ENCODE results near the gene BABAM1. TPM values are rescaled to one million over a fixed set of nuclear protein-coding genes. Genes with fewer than 3 reads are reported as not detected.

BABAM1 gene
- total and polyA plus RNA-seq, 9 of the 15 experiments (the other 6 are each of a cell fraction or from before 2014, with no cell fraction given): 14.7 to 160 (median 113) TPM

- no peak for TF ChIP-seq THRAP3 (IDR thresholded peaks at IDR 0.05; ENCODE audit: borderline replicate concordance)
- TF ChIP-seq RBM14 (IDR thresholded peaks at IDR 0.05; ENCODE audit: borderline replicate concordance, insufficient read depth, low read depth, low read length): 0 out of 2 replicates have a peak, but pooled peaks have one; percentile 58
- peak in 1 of 2 experiments; percentile 35; a peak in 1 of 4 replicates for TF ChIP-seq SIN3A (IDR thresholded peaks at IDR 0.05; ENCODE audit: borderline replicate concordance in 2 of 2, control insufficient read depth in 1 of 2, low read depth in 2 of 2, low read length in 2 of 2)
- no peak for TF ChIP-seq HNRNPK (IDR thresholded peaks at IDR 0.05; ENCODE audit: low read depth, low read length, poor library complexity, severe bottlenecking)
- TF ChIP-seq, protein P1, sequence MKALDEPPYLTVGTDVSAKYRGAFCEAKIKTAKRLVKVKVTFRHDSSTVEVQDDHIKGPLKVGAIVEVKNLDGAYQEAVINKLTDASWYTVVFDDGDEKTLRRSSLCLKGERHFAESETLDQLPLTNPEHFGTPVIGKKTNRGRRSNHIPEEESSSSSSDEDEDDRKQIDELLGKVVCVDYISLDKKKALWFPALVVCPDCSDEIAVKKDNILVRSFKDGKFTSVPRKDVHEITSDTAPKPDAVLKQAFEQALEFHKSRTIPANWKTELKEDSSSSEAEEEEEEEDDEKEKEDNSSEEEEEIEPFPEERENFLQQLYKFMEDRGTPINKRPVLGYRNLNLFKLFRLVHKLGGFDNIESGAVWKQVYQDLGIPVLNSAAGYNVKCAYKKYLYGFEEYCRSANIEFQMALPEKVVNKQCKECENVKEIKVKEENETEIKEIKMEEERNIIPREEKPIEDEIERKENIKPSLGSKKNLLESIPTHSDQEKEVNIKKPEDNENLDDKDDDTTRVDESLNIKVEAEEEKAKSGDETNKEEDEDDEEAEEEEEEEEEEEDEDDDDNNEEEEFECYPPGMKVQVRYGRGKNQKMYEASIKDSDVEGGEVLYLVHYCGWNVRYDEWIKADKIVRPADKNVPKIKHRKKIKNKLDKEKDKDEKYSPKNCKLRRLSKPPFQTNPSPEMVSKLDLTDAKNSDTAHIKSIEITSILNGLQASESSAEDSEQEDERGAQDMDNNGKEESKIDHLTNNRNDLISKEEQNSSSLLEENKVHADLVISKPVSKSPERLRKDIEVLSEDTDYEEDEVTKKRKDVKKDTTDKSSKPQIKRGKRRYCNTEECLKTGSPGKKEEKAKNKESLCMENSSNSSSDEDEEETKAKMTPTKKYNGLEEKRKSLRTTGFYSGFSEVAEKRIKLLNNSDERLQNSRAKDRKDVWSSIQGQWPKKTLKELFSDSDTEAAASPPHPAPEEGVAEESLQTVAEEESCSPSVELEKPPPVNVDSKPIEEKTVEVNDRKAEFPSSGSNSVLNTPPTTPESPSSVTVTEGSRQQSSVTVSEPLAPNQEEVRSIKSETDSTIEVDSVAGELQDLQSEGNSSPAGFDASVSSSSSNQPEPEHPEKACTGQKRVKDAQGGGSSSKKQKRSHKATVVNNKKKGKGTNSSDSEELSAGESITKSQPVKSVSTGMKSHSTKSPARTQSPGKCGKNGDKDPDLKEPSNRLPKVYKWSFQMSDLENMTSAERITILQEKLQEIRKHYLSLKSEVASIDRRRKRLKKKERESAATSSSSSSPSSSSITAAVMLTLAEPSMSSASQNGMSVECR (CRISPR knock-in tag; IDR thresholded peaks at IDR 0.05): no peak
- TF ChIP-seq THAP12 (CRISPR knock-in tag; IDR thresholded peaks at IDR 0.05): 0 out of 2 replicates have a peak, but pooled peaks have one; percentile 13
- TF ChIP-seq, protein P2, sequence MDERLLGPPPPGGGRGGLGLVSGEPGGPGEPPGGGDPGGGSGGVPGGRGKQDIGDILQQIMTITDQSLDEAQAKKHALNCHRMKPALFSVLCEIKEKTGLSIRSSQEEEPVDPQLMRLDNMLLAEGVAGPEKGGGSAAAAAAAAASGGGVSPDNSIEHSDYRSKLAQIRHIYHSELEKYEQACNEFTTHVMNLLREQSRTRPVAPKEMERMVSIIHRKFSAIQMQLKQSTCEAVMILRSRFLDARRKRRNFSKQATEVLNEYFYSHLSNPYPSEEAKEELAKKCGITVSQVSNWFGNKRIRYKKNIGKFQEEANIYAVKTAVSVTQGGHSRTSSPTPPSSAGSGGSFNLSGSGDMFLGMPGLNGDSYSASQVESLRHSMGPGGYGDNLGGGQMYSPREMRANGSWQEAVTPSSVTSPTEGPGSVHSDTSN (CRISPR knock-in tag; IDR thresholded peaks at IDR 0.05; ENCODE audit: low read depth): no peak
- TF ChIP-seq, protein P2 (tag; conservative IDR thresholded peaks at IDR 0.05; ENCODE audit: low read depth): no peak
- TF ChIP-seq, protein P3, sequence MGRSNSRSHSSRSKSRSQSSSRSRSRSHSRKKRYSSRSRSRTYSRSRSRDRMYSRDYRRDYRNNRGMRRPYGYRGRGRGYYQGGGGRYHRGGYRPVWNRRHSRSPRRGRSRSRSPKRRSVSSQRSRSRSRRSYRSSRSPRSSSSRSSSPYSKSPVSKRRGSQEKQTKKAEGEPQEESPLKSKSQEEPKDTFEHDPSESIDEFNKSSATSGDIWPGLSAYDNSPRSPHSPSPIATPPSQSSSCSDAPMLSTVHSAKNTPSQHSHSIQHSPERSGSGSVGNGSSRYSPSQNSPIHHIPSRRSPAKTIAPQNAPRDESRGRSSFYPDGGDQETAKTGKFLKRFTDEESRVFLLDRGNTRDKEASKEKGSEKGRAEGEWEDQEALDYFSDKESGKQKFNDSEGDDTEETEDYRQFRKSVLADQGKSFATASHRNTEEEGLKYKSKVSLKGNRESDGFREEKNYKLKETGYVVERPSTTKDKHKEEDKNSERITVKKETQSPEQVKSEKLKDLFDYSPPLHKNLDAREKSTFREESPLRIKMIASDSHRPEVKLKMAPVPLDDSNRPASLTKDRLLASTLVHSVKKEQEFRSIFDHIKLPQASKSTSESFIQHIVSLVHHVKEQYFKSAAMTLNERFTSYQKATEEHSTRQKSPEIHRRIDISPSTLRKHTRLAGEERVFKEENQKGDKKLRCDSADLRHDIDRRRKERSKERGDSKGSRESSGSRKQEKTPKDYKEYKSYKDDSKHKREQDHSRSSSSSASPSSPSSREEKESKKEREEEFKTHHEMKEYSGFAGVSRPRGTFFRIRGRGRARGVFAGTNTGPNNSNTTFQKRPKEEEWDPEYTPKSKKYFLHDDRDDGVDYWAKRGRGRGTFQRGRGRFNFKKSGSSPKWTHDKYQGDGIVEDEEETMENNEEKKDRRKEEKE (IDR thresholded peaks at IDR 0.05; ENCODE audit: borderline replicate concordance in 1 of 2, control insufficient read depth in 1 of 2, low read depth in 2 of 2, low read length in 1 of 2): no peak
- no peak for TF ChIP-seq SREBF1 (IDR thresholded peaks at IDR 0.05; ENCODE audit: borderline replicate concordance, low read depth, low read length)
These were observed 27.0 kb downstream of the BABAM1 start (continued) for GRCh38 chr19:17294051-17294891.

Measured in K562 (cell line).